IMR-90 (cell line): ENCODE measurements around the gene DNAJB4. TPM values are rescaled to one million over a fixed set of nuclear protein-coding genes. Genes with fewer than 3 reads are reported as not detected.

Source experiments
- ATAC-seq: fragments of 200-7000 bp; cut with Tn5 transposase; 2 replicates; pipeline ENCODE4 v1.9.1; 2020; ENCODE audit warnings: low read depth, mild to moderate bottlenecking, moderate library complexity
- BruUV-seq: library from RNA; stranded (reverse); fragments of 400-500 nt; replicated peaks from 2 replicates; lab custom pipeline; 2021; lab: Mats Ljungman, UMichigan
- CTCF ChIA-PET: fragments of 300-600 bp; formaldehyde crosslinking; extraction: SDS; loops from one replicate; lab custom pipeline; 2021; ENCODE audit warnings: antibody characterized with exemption; lab: Yijun Ruan, JAX
- POLR2A ChIA-PET: fragments of 300-600 bp; sonication (Branson Sonifier 250); formaldehyde crosslinking; loops from one replicate; lab custom pipeline; 2022; ENCODE audit warnings: antibody characterized with exemption; ENCODE audit not compliant: unreplicated experiment; lab: Charles Lee
- DNase-seq: peaks from one replicate; pipeline ENCODE4 v3.0.0; 2013
- H2AFZ ChIP-seq: replicated peaks from 2 replicates; pipeline ENCODE3; 2013; ENCODE audit warnings: low read length, mild to moderate bottlenecking; ENCODE audit not compliant: poor library complexity
- H2AK5ac ChIP-seq: 2 replicates; pipeline ENCODE4 v1.6.1; 2013; ENCODE audit warnings: low read depth, low read length, inconsistent platforms
- H2AK9ac ChIP-seq: replicated peaks from 2 replicates; pipeline ENCODE3; 2013; ENCODE audit warnings: mild to moderate bottlenecking, low read depth, low read length, moderate library complexity; ENCODE audit not compliant: poor library complexity
- H2BK120ac ChIP-seq: 2 replicates; pipeline ENCODE4 v1.6.1; 2013; ENCODE audit warnings: low read depth, low read length, inconsistent platforms
- H2BK15ac ChIP-seq: 3 replicates; pipeline ENCODE4 v1.6.1; 2013; ENCODE audit warnings: low read depth, low read length, inconsistent platforms
- H2BK20ac ChIP-seq: 2 replicates; pipeline ENCODE4 v1.6.1; 2013; ENCODE audit warnings: low read depth, mild to moderate bottlenecking, inconsistent platforms, low read length, moderate library complexity
- H2BK5ac ChIP-seq: 2 replicates; pipeline ENCODE4 v1.6.1; 2013; ENCODE audit warnings: mild to moderate bottlenecking, low read depth, low read length, inconsistent platforms; ENCODE audit not compliant: poor library complexity, severe bottlenecking
- H3K14ac ChIP-seq: replicated peaks from 2 replicates; pipeline ENCODE4 v1.6.1; 2013; ENCODE audit warnings: low read depth, low read length, inconsistent platforms
- H3K18ac ChIP-seq: 2 replicates; pipeline ENCODE4 v1.6.1; 2013; ENCODE audit warnings: low read depth, low read length, control low read depth
- H3K23ac ChIP-seq: 2 replicates; pipeline ENCODE4 v1.6.1; 2013; ENCODE audit warnings: low read depth, low read length, inconsistent platforms
- H3K27ac ChIP-seq: 2 replicates; pipeline ENCODE4 v1.5.1; 2013; ENCODE audit warnings: mild to moderate bottlenecking, control low read depth, low read length; ENCODE audit not compliant: insufficient read depth
- H3K27me3 ChIP-seq: 2 replicates; pipeline ENCODE4 v1.6.1; 2013; ENCODE audit warnings: low read length; ENCODE audit not compliant: control insufficient read depth, insufficient read depth
- H3K36me3 ChIP-seq: 2 replicates; pipeline ENCODE4 v1.6.1; 2013; ENCODE audit warnings: low read length, mixed read lengths; ENCODE audit not compliant: control insufficient read depth, insufficient read depth
- H3K4ac ChIP-seq: 2 replicates; pipeline ENCODE4 v1.6.1; 2013; ENCODE audit warnings: low read depth, low read length, inconsistent platforms
- H3K4me1 ChIP-seq: 2 replicates; pipeline ENCODE4 v1.6.1; 2013; ENCODE audit warnings: low read length, mixed read lengths; ENCODE audit not compliant: control insufficient read depth, insufficient read depth
- H3K4me2 ChIP-seq: 2 replicates; pipeline ENCODE4 v1.6.1; 2013; ENCODE audit warnings: low read depth, mild to moderate bottlenecking, control low read depth, low read length, moderate library complexity
- H3K4me3 ChIP-seq: 2 replicates; pipeline ENCODE4 v1.5.1; 2013; ENCODE audit warnings: low read depth, mild to moderate bottlenecking, control low read depth, low read length, moderate library complexity; ENCODE audit not compliant: insufficient read depth
- H3K56ac ChIP-seq: 2 replicates; pipeline ENCODE4 v1.6.1; 2013; ENCODE audit warnings: low read length, inconsistent platforms; ENCODE audit not compliant: insufficient read depth; ENCODE audit errors: extremely low read depth
- H3K79me1 ChIP-seq, 2 experiments: 2 replicates each; pipeline ENCODE4 v1.6.1; 2013; ENCODE audit warnings: low read length in 2 of 2, inconsistent platforms in 1 of 2, low read depth in 1 of 2
- H3K9ac ChIP-seq: 2 replicates; pipeline ENCODE4 v1.6.1; 2013; ENCODE audit warnings: low read depth, low read length, control low read depth
- H3K9me1 ChIP-seq: 2 replicates; pipeline ENCODE4 v1.6.1; 2013; ENCODE audit warnings: low read length, inconsistent platforms; ENCODE audit not compliant: insufficient read depth
- H3K9me3 ChIP-seq: 2 replicates; pipeline ENCODE4 v1.6.1; 2013; ENCODE audit warnings: low read length; ENCODE audit not compliant: control insufficient read depth, insufficient read depth
- H4K20me1 ChIP-seq: 2 replicates; pipeline ENCODE4 v1.6.1; 2013; ENCODE audit warnings: low read length, inconsistent platforms; ENCODE audit not compliant: insufficient read depth
- H4K5ac ChIP-seq: 2 replicates; pipeline ENCODE4 v1.6.1; 2013; ENCODE audit warnings: mild to moderate bottlenecking, low read depth, low read length, control low read depth
- H4K8ac ChIP-seq, 2 experiments: 2 replicates each; pipeline ENCODE4 v1.6.1; 2013; ENCODE audit warnings: low read depth in 2 of 2, low read length in 2 of 2, control low read depth in 1 of 2, inconsistent platforms in 1 of 2
- H4K91ac ChIP-seq: 2 replicates; pipeline ENCODE4 v1.6.1; 2013; ENCODE audit warnings: low read depth, low read length, inconsistent platforms; ENCODE audit not compliant: insufficient read depth
- CEBPB ChIP-seq: IDR thresholded peaks from 2 replicates; pipeline ENCODE4 v1.6.1; 2012; ENCODE audit warnings: low read depth, low read length, improper control_type of control experiment
- CHD1 ChIP-seq: IDR thresholded peaks from 2 replicates; pipeline ENCODE4 v1.6.1; 2012; ENCODE audit warnings: low read depth, low read length, improper control_type of control experiment
- MXI1 ChIP-seq: IDR thresholded peaks from 2 replicates; pipeline ENCODE4 v1.6.1; 2012; ENCODE audit warnings: low read depth, mild to moderate bottlenecking, low read length, moderate library complexity, borderline replicate concordance
- RAD21 ChIP-seq: IDR thresholded peaks from 2 replicates; pipeline ENCODE4 v1.6.1; 2012; ENCODE audit warnings: low read length, improper control_type of control experiment
- RCOR1 ChIP-seq: IDR thresholded peaks from 2 replicates; pipeline ENCODE4 v1.6.1; 2012; ENCODE audit warnings: mild to moderate bottlenecking, low read length, improper control_type of control experiment; ENCODE audit not compliant: insufficient replicate concordance
- SMC3 ChIP-seq: fragments of 150-350 bp; IDR thresholded peaks from 2 replicates; pipeline ENCODE4 v1.6.1; 2016; ENCODE audit warnings: low read depth, mild to moderate bottlenecking, antibody characterized with exemption, low read length, moderate library complexity
- USF2 ChIP-seq: fragments of 150-350 bp; IDR thresholded peaks from 2 replicates; pipeline ENCODE4 v1.6.1; 2017; ENCODE audit warnings: mild to moderate bottlenecking, antibody characterized with exemption, low read length, low read depth
- WGBS, 2 experiments: methylation state at CpG; one replicate each; pipeline versions ENCODE4 v1.1.5 to v1.1.7; 2013; ENCODE audit warnings: missing lambda C conversion rate in 2 of 2; ENCODE audit not compliant: insufficient read length in 1 of 2; ENCODE audit errors: extremely low coverage in 2 of 2; 5-methylcytosine and 5-hydroxymethylcytosine counted together
- dilution Hi-C: fragments of 300-500 bp; cut with HindIII; formaldehyde crosslinking; loops from one replicate; pipeline ENCODE4 v1.14.3; 2018; ENCODE audit warnings: low sequenced_read_pairs; ENCODE audit not compliant: unreplicated experiment
- in situ Hi-C: fragments of 300-500 bp; cut with MboI; formaldehyde crosslinking; loops from 3 replicates; pipeline ENCODE4 v1.14.3; 2019; ENCODE audit warnings: low sequenced_read_pairs, inconsistent platforms, mixed read lengths
- intact Hi-C: fragments of 100-400 bp; cut with micrococcal nuclease; formaldehyde crosslinking; loops from 2 replicates; pipeline ENCODE4 v1.10.0; 2022
- polyA plus RNA-seq, 3 experiments: library from polyadenylated mRNA; depleted of rRNA; stranded (reverse); fragments of >200 nt; gene quantifications; 2 replicates each; pipeline ENCODE4 v1.2.3, GENCODE V29; 2012; ENCODE audit warnings: low replicate concordance in 1 of 3
- total RNA-seq: library from RNA; depleted of rRNA; stranded (reverse); fragments of >200 nt; gene quantifications from 2 replicates; pipeline ENCODE4 v1.2.3, GENCODE V29; 2012

The DNAJB4 gene
- total and polyA plus RNA-seq, 2 of the 4 experiments (the other 2 are of a cell fraction) = 30.6 to 31.0 TPM

DNA sequence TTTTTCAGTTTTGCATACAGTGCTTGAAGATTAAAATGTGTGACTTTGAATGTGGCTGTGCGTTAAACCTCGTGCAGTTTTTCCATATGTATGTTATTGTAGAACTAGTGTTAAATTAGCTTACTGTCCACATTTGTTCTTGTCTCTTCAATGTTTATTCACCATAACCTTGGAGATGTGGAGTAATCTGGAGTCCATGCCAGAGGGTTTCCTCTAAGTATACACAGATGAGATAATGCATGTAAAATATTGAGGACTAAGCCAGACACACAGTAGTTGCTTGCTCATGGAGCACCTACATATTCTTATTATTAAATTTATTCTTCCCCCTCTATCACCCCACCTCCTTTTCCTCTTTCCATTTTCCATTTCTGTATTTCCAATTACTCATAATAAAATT, 33.3 kb downstream of the DNAJB4 start:
- H3K36me3 ChIP-seq = no peaks in the 10 kb centered on the region
- no peak overlapping the region for H2AFZ ChIP-seq
- H3K9me3 ChIP-seq = no peaks in the 10 kb centered on the region
- no peaks in the 10 kb centered on the region for H4K20me1 ChIP-seq
- H2BK15ac ChIP-seq = no peak overlapping the region
- WGBS, 2 experiments = no CpG with 5 or more reads among the region's 2 CpGs
- H2AK9ac ChIP-seq = no peak overlapping the region
- H4K5ac ChIP-seq = no peak overlapping the region
- dilution Hi-C loops (no loop called here), intact Hi-C loops (no loop called here), in situ Hi-C loops (no loop called here)
- H3K79me1 ChIP-seq = no peaks in the 10 kb centered on the region
- no peaks in the 10 kb centered on the region for H3K27me3 ChIP-seq
- H3K27ac ChIP-seq = no peak overlapping the region
- no peak overlapping the region for H3K4ac ChIP-seq
- H2BK20ac ChIP-seq = no peak overlapping the region
- no peak overlapping the region for H3K14ac ChIP-seq
- no peak overlapping the region for H2AK5ac ChIP-seq
- ATAC-seq (peak; percentile 73), DNase-seq (peak; percentile 73)
- H3K9ac ChIP-seq = no peak overlapping the region
- no peaks in the 10 kb centered on the region for H3K9me1 ChIP-seq
- ChIA-PET POLR2A (no interaction called here), CTCF (interaction anchor here (0.8 kb wide), 1 partner anchor 23 kb away, joined by 4 read pairs; no protein-coding TSS in a partner anchor)
- H3K56ac ChIP-seq = no peak overlapping the region
- H2BK120ac ChIP-seq = no peak overlapping the region
- H4K8ac ChIP-seq = no peak overlapping the region
- H3K4me1 ChIP-seq = no peaks in the 10 kb centered on the region
- H3K4me3 ChIP-seq = no peak overlapping the region
- no peak overlapping the region for H3K23ac ChIP-seq
- H3K4me2 ChIP-seq = peak overlapping the region; percentile 43; the same call in 1 of the 2 replicates
- no peak overlapping the region for H2BK5ac ChIP-seq
- BruUV-seq = no TSS peak
- no peak overlapping the region for H3K18ac ChIP-seq
- no peak for TF ChIP-seq RAD21
- no peak for TF ChIP-seq RCOR1
- no peak for TF ChIP-seq USF2
- TF ChIP-seq CEBPB = no peak
- TF ChIP-seq MXI1 = no peak
- no peak for TF ChIP-seq SMC3
- TF ChIP-seq CHD1 = no peak
- no peak overlapping the region for H4K91ac ChIP-seq
